ENCODE results near the gene KCNJ16. TPM values are rescaled to one million over a fixed set of nuclear protein-coding genes. Genes with fewer than 3 reads are reported as not detected.
"Not testable (repeated sequence)": the region's sequence is repeated elsewhere in the genome, so short reads cannot be mapped to it uniquely, and the experiment has no call there.

KCNJ16 gene
- total and polyA plus RNA-seq, 4 donors, result 0.31 to 3.3 (median 0.67) TPM

GRCh38 chr17:70041061-70041460 is 34.0 kb upstream of the KCNJ16 start:
- Histone ChIP-seq H3K9ac (ENCODE audit: low read depth in 1 of 2, low read length in 2 of 2) (no peak overlapping the region), H3K27me3 (ENCODE audit: control insufficient read depth in 4 of 4, insufficient read depth in 4 of 4, low read length in 3 of 4) (peaks cover 0 to 3% (median 0%) of the 10 kb centered on the region in 4 donors), H3K9me3 (ENCODE audit: control insufficient read depth in 4 of 4, low read length in 3 of 4) (no peaks in the 10 kb centered on the region), H3K27ac (ENCODE audit: low read depth in 1 of 2, low read length in 2 of 2) (no peak overlapping the region), H3K36me3 (ENCODE audit: control insufficient read depth in 4 of 4, insufficient read depth in 3 of 4, low read depth in 1 of 4, low read length in 3 of 4) (no peaks in the 10 kb centered on the region), H3K4me1 (ENCODE audit: control insufficient read depth in 4 of 4, insufficient read depth in 4 of 4, low read length in 3 of 4) (no peaks in the 10 kb centered on the region), H3K4me3 (ENCODE audit: low read depth in 1 of 3, low read length in 3 of 3) (no peak overlapping the region)
- no peak for DNase-seq (ENCODE audit: low spot score)
- 69% methylated on average over 1 of the region's 1 CpG for WGBS
- TF ChIP-seq TAF1 (conservative IDR thresholded peaks at IDR 0.05) (no peak), ATF3 (IDR thresholded peaks at IDR 0.05) (no peak), FOXA1 (IDR thresholded peaks at IDR 0.05) (no peak), EGR1 (IDR thresholded peaks at IDR 0.05; ENCODE audit: low read depth in 2 of 2) (no peak), JUND (IDR thresholded peaks at IDR 0.05) (no peak), HNF4G (IDR thresholded peaks at IDR 0.05) (no peak), RAD21 (IDR thresholded peaks at IDR 0.05) (no peak), MAX (IDR thresholded peaks at IDR 0.05) (no peak), FOXA2 (IDR thresholded peaks at IDR 0.05) (no peak), RXRA (IDR thresholded peaks at IDR 0.05) (no peak), CTCF (IDR thresholded peaks at IDR 0.05; ENCODE audit: low read depth, low read length, missing input control) (no peak), GABPA (IDR thresholded peaks at IDR 0.05 in 1 of 2, conservative IDR thresholded peaks at IDR 0.05 in 1 of 2) (no peak), NR2F2 (IDR thresholded peaks at IDR 0.05) (no peak), REST (IDR thresholded peaks at IDR 0.05) (no peak)

GRCh38 chr17:70041540-70041939 is 33.5 kb upstream of the KCNJ16 start:
- Histone ChIP-seq H3K36me3 (ENCODE audit: control insufficient read depth in 4 of 4, insufficient read depth in 3 of 4, low read depth in 1 of 4, low read length in 3 of 4) (no peaks in the 10 kb centered on the region), H3K9ac (ENCODE audit: low read depth in 1 of 2, low read length in 2 of 2) (no peak overlapping the region), H3K9me3 (ENCODE audit: control insufficient read depth in 4 of 4, low read length in 3 of 4) (no peaks in the 10 kb centered on the region), H3K4me3 (ENCODE audit: low read depth in 1 of 3, low read length in 3 of 3) (no peak overlapping the region), H3K27ac (ENCODE audit: low read depth in 1 of 2, low read length in 2 of 2) (no peak overlapping the region), H3K4me1 (ENCODE audit: control insufficient read depth in 4 of 4, insufficient read depth in 4 of 4, low read length in 3 of 4) (no peaks in the 10 kb centered on the region), H3K27me3 (ENCODE audit: control insufficient read depth in 4 of 4, insufficient read depth in 4 of 4, low read length in 3 of 4) (peaks cover 0 to 6% (median 0%) of the 10 kb centered on the region in 4 donors)
- DNase-seq (ENCODE audit: low spot score), result no peak
- no peak for TF ChIP-seq EGR1 (IDR thresholded peaks at IDR 0.05; ENCODE audit: low read depth in 2 of 2)
- no peak for TF ChIP-seq RXRA (IDR thresholded peaks at IDR 0.05)
- TF ChIP-seq RAD21 (IDR thresholded peaks at IDR 0.05), result no peak
- TF ChIP-seq FOXA1 (IDR thresholded peaks at IDR 0.05), result no peak
- no peak for TF ChIP-seq NR2F2 (IDR thresholded peaks at IDR 0.05)
- TF ChIP-seq CTCF (IDR thresholded peaks at IDR 0.05; ENCODE audit: low read depth, low read length, missing input control), result no peak
- TF ChIP-seq ATF3 (IDR thresholded peaks at IDR 0.05), result no peak
- no peak for TF ChIP-seq JUND (IDR thresholded peaks at IDR 0.05)
- no peak for TF ChIP-seq TAF1 (conservative IDR thresholded peaks at IDR 0.05)
- 81% methylated on average over 6 of the region's 6 CpGs for WGBS

- H3K9ac ChIP-seq (ENCODE audit: low read depth in 1 of 2, low read length in 2 of 2); H3K27me3 ChIP-seq (ENCODE audit: control insufficient read depth in 4 of 4, insufficient read depth in 4 of 4, low read length in 3 of 4); H3K4me3 ChIP-seq (ENCODE audit: low read depth in 1 of 3, low read length in 3 of 3); DNase-seq (ENCODE audit: low spot score); H3K9me3 ChIP-seq (ENCODE audit: control insufficient read depth in 4 of 4, low read length in 3 of 4); H3K27ac ChIP-seq (ENCODE audit: low read depth in 1 of 2, low read length in 2 of 2); H3K4me1 ChIP-seq (ENCODE audit: control insufficient read depth in 4 of 4, insufficient read depth in 4 of 4, low read length in 3 of 4); H3K36me3 ChIP-seq (ENCODE audit: control insufficient read depth in 4 of 4, insufficient read depth in 3 of 4, low read depth in 1 of 4, low read length in 3 of 4): not testable (repeated sequence)
- 86% methylated on average over 5 of the region's 5 CpGs for WGBS
Measured at GRCh38 chr17:70045780-70046179, 29.2 kb upstream of the KCNJ16 start.
